Measurements from ENCODE around the gene FBXW5. TPM values are rescaled to one million over a fixed set of nuclear protein-coding genes. Genes with fewer than 3 reads are reported as not detected.

Gene FBXW5, protein sequence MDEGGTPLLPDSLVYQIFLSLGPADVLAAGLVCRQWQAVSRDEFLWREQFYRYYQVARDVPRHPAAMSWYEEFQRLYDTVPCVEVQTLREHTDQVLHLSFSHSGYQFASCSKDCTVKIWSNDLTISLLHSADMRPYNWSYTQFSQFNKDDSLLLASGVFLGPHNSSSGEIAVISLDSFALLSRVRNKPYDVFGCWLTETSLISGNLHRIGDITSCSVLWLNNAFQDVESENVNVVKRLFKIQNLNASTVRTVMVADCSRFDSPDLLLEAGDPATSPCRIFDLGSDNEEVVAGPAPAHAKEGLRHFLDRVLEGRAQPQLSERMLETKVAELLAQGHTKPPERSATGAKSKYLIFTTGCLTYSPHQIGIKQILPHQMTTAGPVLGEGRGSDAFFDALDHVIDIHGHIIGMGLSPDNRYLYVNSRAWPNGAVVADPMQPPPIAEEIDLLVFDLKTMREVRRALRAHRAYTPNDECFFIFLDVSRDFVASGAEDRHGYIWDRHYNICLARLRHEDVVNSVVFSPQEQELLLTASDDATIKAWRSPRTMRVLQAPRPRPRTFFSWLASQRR
- 36.2 TPM for polyA plus RNA-seq (2013, experiment 1 of 2)
- 34.4 TPM for polyA plus RNA-seq (2013, experiment 2 of 2)

DNA sequence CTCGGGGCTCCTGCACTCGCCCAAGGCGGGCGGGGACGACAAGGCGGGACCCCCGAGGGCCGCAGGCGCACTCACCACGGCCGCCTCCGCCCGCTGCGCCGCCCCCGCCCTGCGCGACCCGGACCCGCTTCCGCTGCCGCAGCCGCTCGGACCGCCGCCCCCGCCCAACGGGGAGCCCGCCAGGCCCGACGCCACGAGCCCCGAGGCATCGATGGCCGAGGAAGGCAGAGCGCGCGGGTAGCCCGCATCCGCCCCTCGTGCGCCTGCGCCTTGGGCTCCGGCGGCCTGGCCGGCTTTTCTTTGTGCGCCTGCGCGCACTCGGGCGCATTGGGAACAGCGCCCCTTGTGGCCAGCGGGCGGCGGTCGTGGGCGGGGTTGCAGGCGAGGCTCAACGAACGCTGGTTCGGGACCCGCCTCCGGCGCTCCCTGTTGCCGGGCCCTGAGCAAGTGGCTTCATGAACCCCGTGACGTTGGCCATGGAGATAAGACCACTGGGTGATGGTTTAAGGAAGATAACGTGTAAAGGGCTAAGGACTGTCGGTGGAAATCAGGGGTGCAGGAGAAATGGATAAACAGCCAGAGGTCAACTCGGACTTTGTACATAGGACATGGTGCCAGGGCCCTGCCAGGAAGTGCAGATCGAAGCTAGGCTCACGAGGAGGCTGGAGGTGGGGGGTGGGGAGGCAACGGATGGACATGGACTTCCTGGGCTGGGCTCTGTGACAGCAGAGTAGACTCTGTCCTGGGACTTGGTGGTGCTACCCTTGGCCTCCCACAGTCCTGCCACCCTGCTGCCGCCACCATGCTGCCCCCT lies at the start of gene FBXW5, which contains the start of gene C8G:
Gene FBXW5, minus strand, starts transcription at position 220 of the 814 bp plus-strand sequence. CDS start 655 bp downstream, outside the sequence.
Gene C8G, plus strand, starts transcription at position 725 of the 814 bp plus-strand sequence. Its CDS starts 78 bp downstream, at position 803.
- Histone ChIP-seq H3K36me3 (ENCODE audit: insufficient read depth, low read length) (peaks cover 32% of the 10 kb centered on the region), H3K4me3 (ENCODE audit: low read length) (peak within 1 kb of the TSS; percentile 93), H3K27ac (ENCODE audit: low read depth, low read length) (peak within 1 kb of the TSS; percentile 68; the same call in 1 of the 2 replicates), H3K4me1 (ENCODE audit: insufficient read depth, low read length) (no peaks in the 10 kb centered on the region; the same call in 1 of the 2 replicates), H3K9ac (ENCODE audit: low read depth, low read length) (peak within 1 kb of the TSS; percentile 86), H3K9me3 (ENCODE audit: insufficient read depth, low read depth, low read length) (no peaks in the 10 kb centered on the region), H3K27me3 (ENCODE audit: insufficient read depth, low read length) (no peaks in the 10 kb centered on the region)
- 6% methylated on average over 74 of the region's 74 CpGs for WGBS

DNA sequence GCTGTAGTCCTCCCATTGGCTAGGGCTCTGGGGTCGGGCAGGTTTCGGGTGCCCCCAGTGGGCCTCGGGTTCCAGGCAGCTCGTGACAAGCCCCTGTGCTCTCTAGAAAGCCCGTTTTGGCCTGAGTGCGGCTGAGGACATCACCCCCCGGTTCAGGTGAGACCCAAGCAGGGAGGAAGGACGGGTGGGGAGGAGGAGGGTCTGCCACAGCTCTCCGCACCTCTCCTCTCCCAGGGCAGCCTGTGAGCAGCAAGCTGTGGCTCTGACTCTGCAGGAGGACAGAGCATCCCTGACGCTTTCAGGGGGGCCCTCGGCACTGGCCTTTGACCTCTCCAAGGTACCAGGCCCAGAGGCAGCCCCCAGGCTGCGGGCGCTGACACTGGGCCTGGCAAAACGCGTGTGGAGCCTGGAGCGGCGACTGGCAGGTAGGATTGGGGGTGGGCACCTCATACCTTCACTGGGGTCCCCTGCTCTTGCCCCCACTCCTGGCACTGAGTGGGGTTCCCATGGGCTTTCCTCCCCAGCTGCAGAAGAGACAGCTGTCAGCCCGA lies 48.4 kb upstream of the FBXW5 start:
- WGBS: 41% methylated on average over 18 of the region's 18 CpGs
- Histone ChIP-seq H3K27me3 (ENCODE audit: insufficient read depth, low read length) (peaks cover 11% of the 10 kb centered on the region; the same call in 1 of the 2 replicates), H3K4me1 (ENCODE audit: insufficient read depth, low read length) (peaks cover 9% of the 10 kb centered on the region)

DNA sequence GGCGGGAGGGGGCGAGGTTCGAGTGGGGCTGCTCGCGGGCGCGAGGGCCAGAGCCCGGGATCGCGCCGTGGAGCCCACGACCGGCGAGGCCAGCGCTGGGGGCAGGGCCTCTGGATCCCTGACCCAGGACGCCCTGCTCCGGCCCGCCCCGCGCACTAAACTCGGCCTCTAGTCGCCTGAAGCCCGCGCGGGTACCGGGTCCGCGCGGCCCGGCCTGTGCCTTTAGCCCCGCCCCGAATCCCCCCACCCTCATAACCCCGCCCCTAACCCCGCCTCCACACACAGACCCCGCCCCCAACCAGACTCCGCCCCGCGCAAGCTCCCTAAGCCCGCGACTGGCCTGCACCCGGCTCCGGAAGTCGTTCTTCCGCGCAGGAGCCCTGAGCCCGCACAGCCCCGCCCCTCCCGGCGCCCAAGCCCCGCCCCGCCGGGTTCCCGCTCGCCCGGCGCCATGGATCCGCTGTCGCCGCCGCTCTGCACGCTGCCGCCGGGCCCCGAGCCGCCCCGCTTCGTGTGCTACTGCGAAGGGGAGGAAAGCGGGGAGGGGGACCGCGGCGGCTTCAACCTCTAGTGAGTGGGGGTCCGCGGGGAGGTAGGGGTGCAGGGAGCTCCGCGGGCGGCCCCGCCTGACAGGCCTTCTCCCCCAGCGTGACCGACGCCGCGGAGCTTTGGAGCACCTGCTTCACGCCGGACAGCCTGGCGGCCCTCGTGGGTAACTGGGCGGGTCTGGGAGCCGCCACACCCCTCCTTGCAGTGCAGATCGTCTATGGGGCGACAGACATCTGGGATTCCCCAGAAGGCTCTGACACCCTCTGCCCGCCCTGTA lies 47.7 kb upstream of the FBXW5 start, which contains the start of gene PAXX:
Gene PAXX, plus strand, starts transcription at position 430 of the 826 bp plus-strand sequence. Its CDS starts 22 bp downstream, at position 452.
- WGBS: 1% methylated on average over 90 of the region's 92 CpGs

More for the DNA sequence above, 48.4 kb upstream of the FBXW5 start:
- Histone ChIP-seq H3K27ac (ENCODE audit: low read depth, low read length) (0 out of 2 replicates have a peak overlapping the region, but pooled peaks have one; percentile 55), H3K36me3 (ENCODE audit: insufficient read depth, low read length) (peaks cover 5% of the 10 kb centered on the region; the same call in 1 of the 2 replicates), H3K4me3 (ENCODE audit: low read length) (peak overlapping the region; percentile 77), H3K9me3 (ENCODE audit: insufficient read depth, low read depth, low read length) (0 out of 2 replicates have a peak, but pooled peaks cover 6% of the 10 kb centered on the region), H3K9ac (ENCODE audit: low read depth, low read length) (peak overlapping the region; percentile 70)

DNA sequence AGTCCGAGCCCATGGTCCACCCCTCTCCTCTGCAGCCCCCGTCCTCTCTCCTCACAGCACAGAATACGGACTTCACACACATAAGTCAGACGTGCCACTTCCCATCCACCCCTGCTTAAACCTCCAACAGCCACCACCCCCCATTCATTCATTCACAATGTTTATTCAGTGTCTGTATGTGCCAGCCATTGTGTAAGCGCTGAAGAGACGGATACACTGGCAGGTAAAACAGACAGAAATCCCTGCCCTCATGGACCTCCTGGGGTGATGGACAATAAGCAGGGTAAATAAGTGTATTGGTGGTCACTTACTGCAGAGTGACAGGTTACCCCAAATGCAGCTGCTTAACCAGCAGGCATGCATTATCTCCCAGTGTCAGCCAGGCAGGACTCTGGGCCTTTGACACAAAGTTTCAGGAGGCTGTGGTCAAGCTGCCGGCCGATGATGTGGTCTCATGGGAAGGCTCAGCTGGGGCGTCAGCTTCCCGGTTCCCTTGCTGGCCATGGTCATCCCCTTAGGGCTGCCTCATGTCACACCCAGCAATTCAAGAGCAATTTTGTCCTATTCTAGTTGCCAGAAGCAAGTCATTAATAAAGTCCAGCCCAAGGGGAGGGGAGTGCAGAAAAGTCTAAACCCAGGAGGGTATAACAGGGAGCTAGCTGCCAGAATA lies 45.8 kb upstream of the FBXW5 start:
- Histone ChIP-seq H3K27ac (ENCODE audit: low read depth, low read length) (no peak overlapping the region), H3K9ac (ENCODE audit: low read depth, low read length) (no peak overlapping the region), H3K36me3 (ENCODE audit: insufficient read depth, low read length) (peaks cover 5% of the 10 kb centered on the region; the same call in 1 of the 2 replicates), H3K27me3 (ENCODE audit: insufficient read depth, low read length) (peaks cover 24% of the 10 kb centered on the region), H3K9me3 (ENCODE audit: insufficient read depth, low read depth, low read length) (0 out of 2 replicates have a peak, but pooled peaks cover 6% of the 10 kb centered on the region), H3K4me1 (ENCODE audit: insufficient read depth, low read length) (no peaks in the 10 kb centered on the region), H3K4me3 (ENCODE audit: low read length) (no peak overlapping the region)
- 81% methylated on average over 10 of the region's 10 CpGs for WGBS

More for the DNA sequence above, 47.7 kb upstream of the FBXW5 start, which contains the start of gene PAXX:
- Histone ChIP-seq H3K9me3 (ENCODE audit: insufficient read depth, low read depth, low read length) (0 out of 2 replicates have a peak, but pooled peaks cover 6% of the 10 kb centered on the region), H3K4me3 (ENCODE audit: low read length) (peak within 1 kb of the TSS; percentile 77), H3K27ac (ENCODE audit: low read depth, low read length) (peak within 1 kb of the TSS; percentile 55; the same call in 1 of the 2 replicates), H3K9ac (ENCODE audit: low read depth, low read length) (peak within 1 kb of the TSS; percentile 70), H3K4me1 (ENCODE audit: insufficient read depth, low read length) (peaks cover 7% of the 10 kb centered on the region), H3K36me3 (ENCODE audit: insufficient read depth, low read length) (peaks cover 5% of the 10 kb centered on the region; the same call in 1 of the 2 replicates), H3K27me3 (ENCODE audit: insufficient read depth, low read length) (peaks cover 12% of the 10 kb centered on the region; the same call in 1 of the 2 replicates)

DNA sequence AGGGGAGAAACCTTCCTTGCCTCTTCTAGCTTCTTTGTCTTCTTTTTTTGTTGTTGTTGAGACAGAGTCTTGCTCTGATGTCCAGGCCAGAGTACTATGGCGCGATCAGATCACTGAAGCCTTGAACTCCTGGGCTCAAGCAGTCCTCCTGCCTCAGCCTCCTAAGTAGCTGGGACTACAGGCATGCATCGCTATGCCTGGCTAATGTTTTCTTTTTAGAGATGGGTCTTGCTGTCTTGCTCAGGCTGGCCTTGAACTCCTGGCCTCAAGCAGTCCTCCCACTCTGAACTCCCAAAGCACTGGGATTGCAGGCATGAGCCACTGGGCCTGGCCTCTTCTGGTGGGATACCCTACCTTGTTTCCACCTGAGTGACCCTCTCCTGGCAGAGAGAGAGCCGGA lies 44.3 kb upstream of the FBXW5 start:
- no peaks in the 10 kb centered on the region for H3K4me1 ChIP-seq (ENCODE audit: insufficient read depth, low read length)
- no peak overlapping the region for H3K27ac ChIP-seq (ENCODE audit: low read depth, low read length)
- 0 out of 2 replicates have a peak, but pooled peaks cover 6% of the 10 kb centered on the region for H3K9me3 ChIP-seq (ENCODE audit: insufficient read depth, low read depth, low read length)
- WGBS: 92% methylated on average over 4 of the region's 4 CpGs
- peaks cover 28% of the 10 kb centered on the region for H3K27me3 ChIP-seq (ENCODE audit: insufficient read depth, low read length)
- no peak overlapping the region for H3K9ac ChIP-seq (ENCODE audit: low read depth, low read length)
- H3K36me3 ChIP-seq (ENCODE audit: insufficient read depth, low read length): peaks cover 4% of the 10 kb centered on the region; the same call in 1 of the 2 replicates
- H3K4me3 ChIP-seq (ENCODE audit: low read length): no peak overlapping the region

DNA sequence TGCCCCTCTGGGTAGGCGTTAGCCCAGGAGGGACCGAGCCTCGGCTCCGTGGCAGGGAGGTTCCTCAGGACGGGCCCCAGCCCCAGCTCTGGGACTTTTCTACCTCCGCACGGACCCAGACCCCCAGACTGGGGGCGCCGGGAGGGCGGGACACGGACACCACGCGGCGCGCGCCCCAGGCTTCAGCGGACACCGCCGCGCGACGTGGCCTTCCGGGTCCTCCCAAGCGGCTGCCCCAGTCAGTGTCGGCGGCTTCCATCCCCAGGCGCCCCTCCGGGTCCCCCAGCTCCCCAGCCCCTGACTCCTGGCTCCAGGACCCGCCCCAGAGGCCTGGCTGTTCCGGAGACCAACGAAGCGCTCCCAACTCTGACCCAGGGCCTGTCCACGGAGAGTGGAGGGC lies 41.3 kb upstream of the FBXW5 start:
- Histone ChIP-seq H3K4me3 (ENCODE audit: low read length) (no peak overlapping the region), H3K4me1 (ENCODE audit: insufficient read depth, low read length) (no peaks in the 10 kb centered on the region), H3K27me3 (ENCODE audit: insufficient read depth, low read length) (peaks cover 27% of the 10 kb centered on the region), H3K9me3 (ENCODE audit: insufficient read depth, low read depth, low read length) (0 out of 2 replicates have a peak, but pooled peaks cover 6% of the 10 kb centered on the region), H3K36me3 (ENCODE audit: insufficient read depth, low read length) (no peaks in the 10 kb centered on the region), H3K9ac (ENCODE audit: low read depth, low read length) (no peak overlapping the region), H3K27ac (ENCODE audit: low read depth, low read length) (no peak overlapping the region)
- 70% methylated on average over 33 of the region's 33 CpGs for WGBS

DNA sequence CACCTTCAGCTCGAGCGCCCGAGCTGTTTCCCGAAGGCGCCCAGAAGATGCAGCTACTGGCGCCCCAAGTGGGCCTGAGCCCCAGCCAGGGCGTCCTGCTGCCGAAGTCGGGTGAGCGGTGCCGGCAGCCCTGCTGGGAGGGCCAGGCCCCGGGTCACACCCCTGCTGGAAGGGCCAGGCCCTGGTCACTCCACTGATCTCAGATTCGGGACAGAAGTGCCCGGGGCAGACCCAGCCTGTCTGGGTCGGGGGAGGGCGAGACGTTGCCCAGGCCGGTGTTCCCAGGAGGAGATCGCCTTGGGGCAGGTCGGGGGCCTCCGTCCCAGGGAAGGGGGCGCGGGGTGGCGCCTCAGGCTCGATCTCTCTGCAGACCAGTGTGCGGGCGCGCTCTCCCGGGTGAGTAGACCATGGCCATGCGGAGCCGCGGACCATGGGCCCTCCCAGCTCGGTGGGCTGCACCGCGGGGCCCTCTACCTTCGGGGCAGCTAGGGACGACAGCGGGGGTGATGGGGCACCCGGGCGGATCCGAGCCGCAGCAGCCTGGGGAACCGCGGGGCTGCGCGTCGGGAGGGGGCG lies 40.6 kb upstream of the FBXW5 start:
- Histone ChIP-seq H3K36me3 (ENCODE audit: insufficient read depth, low read length) (no peaks in the 10 kb centered on the region), H3K4me3 (ENCODE audit: low read length) (peak overlapping the region; percentile 37), H3K27ac (ENCODE audit: low read depth, low read length) (no peak overlapping the region), H3K9me3 (ENCODE audit: insufficient read depth, low read depth, low read length) (0 out of 2 replicates have a peak, but pooled peaks cover under 1% of the 10 kb centered on the region), H3K4me1 (ENCODE audit: insufficient read depth, low read length) (no peaks in the 10 kb centered on the region), H3K27me3 (ENCODE audit: insufficient read depth, low read length) (peaks cover 26% of the 10 kb centered on the region), H3K9ac (ENCODE audit: low read depth, low read length) (no peak overlapping the region)
- 51% methylated on average over 48 of the region's 48 CpGs for WGBS

DNA sequence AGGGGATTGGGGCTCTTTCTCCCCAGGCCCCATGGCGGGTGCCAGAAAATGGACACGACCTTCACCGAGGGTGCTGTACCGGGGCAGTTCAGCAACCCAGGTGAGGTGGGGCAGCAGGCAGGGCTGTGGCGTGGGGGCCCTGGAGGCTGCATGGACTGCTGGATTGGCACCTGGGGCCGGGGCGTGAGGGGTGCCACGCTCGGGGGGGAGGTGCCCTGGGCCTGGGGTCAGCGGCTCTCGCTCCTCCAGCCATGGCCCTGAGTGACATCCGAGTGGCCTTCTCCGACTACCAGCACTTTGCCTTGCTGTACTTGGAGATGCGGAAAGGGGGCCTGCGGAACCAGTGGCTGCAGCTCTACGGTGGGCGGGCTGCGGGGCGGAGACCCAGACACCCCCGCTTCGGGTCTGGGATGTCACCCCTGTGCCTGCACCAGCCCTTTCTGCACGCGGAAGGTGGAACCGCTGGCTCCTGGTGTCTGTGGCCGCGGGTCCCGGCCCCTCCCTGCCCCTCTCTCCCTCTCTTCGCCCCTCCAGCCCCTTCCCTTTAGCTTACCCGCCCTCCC lies 40.0 kb upstream of the FBXW5 start:
- no peaks in the 10 kb centered on the region for H3K4me1 ChIP-seq (ENCODE audit: insufficient read depth, low read length)
- no peaks in the 10 kb centered on the region for H3K9me3 ChIP-seq (ENCODE audit: insufficient read depth, low read depth, low read length)
- peaks cover 26% of the 10 kb centered on the region for H3K27me3 ChIP-seq (ENCODE audit: insufficient read depth, low read length)
- H3K9ac ChIP-seq (ENCODE audit: low read depth, low read length): no peak overlapping the region
- no peaks in the 10 kb centered on the region for H3K36me3 ChIP-seq (ENCODE audit: insufficient read depth, low read length)
- no peak overlapping the region for H3K27ac ChIP-seq (ENCODE audit: low read depth, low read length)
- H3K4me3 ChIP-seq (ENCODE audit: low read length): no peak overlapping the region
- WGBS: 78% methylated on average over 29 of the region's 29 CpGs
